Suprapubic skin (tissue), 4 donors: ENCODE measurements around the gene TMEM109.

Experiments used
- EP300 ChIP-seq: sonication (generic); formaldehyde crosslinking; IDR thresholded peaks from one replicate; pipeline ENCODE4 v1.6.1; 2017; ENCODE audit warnings: antibody characterized with exemption
- POLR2AphosphoS5 ChIP-seq, 3 donors: sonication (generic); formaldehyde crosslinking; IDR thresholded peaks; one replicate each; pipeline ENCODE4 v1.6.1; 2017; ENCODE audit warnings: antibody characterized with exemption in 3 of 3
- TF ChIP-seq, protein P1 (sequence below), 2 donors: fragments of 200-600 bp in 1 of 2; fragments of 450-650 bp in 1 of 2; sonication (generic) in 1 of 2; IDR thresholded peaks; one replicate each; pipeline ENCODE4 v1.5.1; 2016 to 2019; ENCODE audit warnings: antibody characterized with exemption in 2 of 2, mild to moderate bottlenecking in 1 of 2, moderate library complexity in 1 of 2

- TF ChIP-seq, protein P1, sequence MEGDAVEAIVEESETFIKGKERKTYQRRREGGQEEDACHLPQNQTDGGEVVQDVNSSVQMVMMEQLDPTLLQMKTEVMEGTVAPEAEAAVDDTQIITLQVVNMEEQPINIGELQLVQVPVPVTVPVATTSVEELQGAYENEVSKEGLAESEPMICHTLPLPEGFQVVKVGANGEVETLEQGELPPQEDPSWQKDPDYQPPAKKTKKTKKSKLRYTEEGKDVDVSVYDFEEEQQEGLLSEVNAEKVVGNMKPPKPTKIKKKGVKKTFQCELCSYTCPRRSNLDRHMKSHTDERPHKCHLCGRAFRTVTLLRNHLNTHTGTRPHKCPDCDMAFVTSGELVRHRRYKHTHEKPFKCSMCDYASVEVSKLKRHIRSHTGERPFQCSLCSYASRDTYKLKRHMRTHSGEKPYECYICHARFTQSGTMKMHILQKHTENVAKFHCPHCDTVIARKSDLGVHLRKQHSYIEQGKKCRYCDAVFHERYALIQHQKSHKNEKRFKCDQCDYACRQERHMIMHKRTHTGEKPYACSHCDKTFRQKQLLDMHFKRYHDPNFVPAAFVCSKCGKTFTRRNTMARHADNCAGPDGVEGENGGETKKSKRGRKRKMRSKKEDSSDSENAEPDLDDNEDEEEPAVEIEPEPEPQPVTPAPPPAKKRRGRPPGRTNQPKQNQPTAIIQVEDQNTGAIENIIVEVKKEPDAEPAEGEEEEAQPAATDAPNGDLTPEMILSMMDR (IDR thresholded peaks at IDR 0.05): no peak
- TF ChIP-seq POLR2AphosphoS5 (IDR thresholded peaks at IDR 0.05) (no peak), EP300 (no peak)
Measured at GRCh38 chr11:60916669-60917206, 2.8 kb downstream of the TMEM109 start.
